ENCODE measurements around the gene PRDM16. TPM values are rescaled to one million over a fixed set of nuclear protein-coding genes. Genes with fewer than 3 reads are reported as not detected.

PRDM16 gene
- polyA plus RNA-seq, 1 of the 3 experiments (the other 2 are of a cell fraction), result not detected

DNA sequence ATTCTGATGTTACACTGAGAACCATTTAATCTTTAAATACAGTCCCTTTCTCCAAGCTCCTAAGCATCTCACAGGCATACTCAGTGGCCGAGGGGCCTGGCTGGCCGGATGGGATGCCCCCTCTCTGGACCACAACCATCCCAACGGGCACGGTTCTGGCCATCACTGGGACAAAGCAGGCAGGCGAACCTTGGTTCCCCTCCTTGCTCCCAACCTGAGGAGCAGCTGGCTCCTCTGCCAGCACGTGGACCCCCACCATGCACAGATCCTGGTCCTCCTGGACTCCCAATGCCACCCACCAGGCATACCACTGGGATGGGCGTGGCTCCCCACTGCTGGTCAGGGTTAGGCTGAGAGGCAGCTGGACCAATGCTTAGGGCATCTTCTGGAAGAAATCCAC is 19.8 kb upstream of the PRDM16 start (continued):
- TF ChIP-seq, protein P1, sequence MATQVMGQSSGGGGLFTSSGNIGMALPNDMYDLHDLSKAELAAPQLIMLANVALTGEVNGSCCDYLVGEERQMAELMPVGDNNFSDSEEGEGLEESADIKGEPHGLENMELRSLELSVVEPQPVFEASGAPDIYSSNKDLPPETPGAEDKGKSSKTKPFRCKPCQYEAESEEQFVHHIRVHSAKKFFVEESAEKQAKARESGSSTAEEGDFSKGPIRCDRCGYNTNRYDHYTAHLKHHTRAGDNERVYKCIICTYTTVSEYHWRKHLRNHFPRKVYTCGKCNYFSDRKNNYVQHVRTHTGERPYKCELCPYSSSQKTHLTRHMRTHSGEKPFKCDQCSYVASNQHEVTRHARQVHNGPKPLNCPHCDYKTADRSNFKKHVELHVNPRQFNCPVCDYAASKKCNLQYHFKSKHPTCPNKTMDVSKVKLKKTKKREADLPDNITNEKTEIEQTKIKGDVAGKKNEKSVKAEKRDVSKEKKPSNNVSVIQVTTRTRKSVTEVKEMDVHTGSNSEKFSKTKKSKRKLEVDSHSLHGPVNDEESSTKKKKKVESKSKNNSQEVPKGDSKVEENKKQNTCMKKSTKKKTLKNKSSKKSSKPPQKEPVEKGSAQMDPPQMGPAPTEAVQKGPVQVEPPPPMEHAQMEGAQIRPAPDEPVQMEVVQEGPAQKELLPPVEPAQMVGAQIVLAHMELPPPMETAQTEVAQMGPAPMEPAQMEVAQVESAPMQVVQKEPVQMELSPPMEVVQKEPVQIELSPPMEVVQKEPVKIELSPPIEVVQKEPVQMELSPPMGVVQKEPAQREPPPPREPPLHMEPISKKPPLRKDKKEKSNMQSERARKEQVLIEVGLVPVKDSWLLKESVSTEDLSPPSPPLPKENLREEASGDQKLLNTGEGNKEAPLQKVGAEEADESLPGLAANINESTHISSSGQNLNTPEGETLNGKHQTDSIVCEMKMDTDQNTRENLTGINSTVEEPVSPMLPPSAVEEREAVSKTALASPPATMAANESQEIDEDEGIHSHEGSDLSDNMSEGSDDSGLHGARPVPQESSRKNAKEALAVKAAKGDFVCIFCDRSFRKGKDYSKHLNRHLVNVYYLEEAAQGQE (IDR thresholded peaks at IDR 0.05; ENCODE audit: low read depth, low read length), result no peak
- no peak for TF ChIP-seq FOXJ3 (CRISPR knock-in tag; IDR thresholded peaks at IDR 0.05)
- TF ChIP-seq GATA2 (CRISPR knock-in tag; IDR thresholded peaks at IDR 0.05), result no peak
- TF ChIP-seq TEAD4 (IDR thresholded peaks at IDR 0.05; ENCODE audit: borderline replicate concordance, insufficient read depth), result no peak
- no peak for TF ChIP-seq GABPA (IDR thresholded peaks at IDR 0.05; ENCODE audit: low read depth)
- TF ChIP-seq, protein P2, sequence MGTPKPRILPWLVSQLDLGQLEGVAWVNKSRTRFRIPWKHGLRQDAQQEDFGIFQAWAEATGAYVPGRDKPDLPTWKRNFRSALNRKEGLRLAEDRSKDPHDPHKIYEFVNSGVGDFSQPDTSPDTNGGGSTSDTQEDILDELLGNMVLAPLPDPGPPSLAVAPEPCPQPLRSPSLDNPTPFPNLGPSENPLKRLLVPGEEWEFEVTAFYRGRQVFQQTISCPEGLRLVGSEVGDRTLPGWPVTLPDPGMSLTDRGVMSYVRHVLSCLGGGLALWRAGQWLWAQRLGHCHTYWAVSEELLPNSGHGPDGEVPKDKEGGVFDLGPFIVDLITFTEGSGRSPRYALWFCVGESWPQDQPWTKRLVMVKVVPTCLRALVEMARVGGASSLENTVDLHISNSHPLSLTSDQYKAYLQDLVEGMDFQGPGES (IDR thresholded peaks at IDR 0.05; ENCODE audit: low read depth, low read length), result no peak

DNA sequence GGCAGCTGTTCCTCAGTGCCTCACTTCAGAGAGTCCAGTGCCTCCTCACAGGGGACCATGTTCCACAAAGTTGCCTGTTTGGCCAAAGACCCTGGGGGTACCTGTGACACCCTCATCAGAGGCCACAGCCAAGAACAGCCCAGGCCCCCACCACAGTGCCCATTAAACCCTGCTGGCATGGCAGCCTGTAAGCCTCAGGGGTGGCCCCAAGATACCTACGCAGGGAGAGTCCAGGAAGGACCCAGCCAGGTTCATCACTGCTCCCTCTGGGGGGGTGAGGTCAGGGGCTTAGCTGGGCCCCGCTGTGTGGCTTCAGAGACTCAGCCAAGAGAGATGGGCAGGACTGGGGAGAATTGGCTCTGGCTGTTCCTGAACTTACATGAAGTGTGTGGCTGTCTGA is 19.1 kb upstream of the PRDM16 start:
- POLR2A ChIA-PET, result no interaction called here
- no peaks in the 10 kb centered on the region for H3K9me2 ChIP-seq
- WGBS (ENCODE audit: low lambda C conversion rate), result 0% methylated on average over 2 of the region's 2 CpGs

More for the DNA sequence above, 19.1 kb upstream of the PRDM16 start:
- Histone ChIP-seq H3K36me3 (replicated peaks in 1 of 2; ENCODE audit: control insufficient read depth in 1 of 2, insufficient read depth in 2 of 2, low read length in 1 of 2) (no peaks in the 10 kb centered on the region), H3K4me1 (ENCODE audit: control insufficient read depth in 1 of 2, insufficient read depth in 2 of 2, low read depth in 1 of 2, low read length in 1 of 2) (no peaks in the 10 kb centered on the region), H3F3A (replicated peaks; ENCODE audit: insufficient read depth) (no peaks in the 10 kb centered on the region), H3K27ac (ENCODE audit: low read depth in 2 of 2, low read length in 1 of 2) (no peak overlapping the region), H2AFZ (ENCODE audit: low read depth) (no peak overlapping the region), H3K9ac (no peak overlapping the region), H3K4me2 (no peak overlapping the region), H3K79me2 (ENCODE audit: insufficient read depth) (no peaks in the 10 kb centered on the region), H3K27me3 (ENCODE audit: insufficient read depth) (no peaks in the 10 kb centered on the region), H3K4me3 (ENCODE audit: low read depth in 2 of 2, low read length in 1 of 2) (no peak overlapping the region), H3K9me3 (no peaks in the 10 kb centered on the region), H4K20me1 (ENCODE audit: insufficient read depth) (no peaks in the 10 kb centered on the region)
- DNase-seq, result no peak
- no peak for TF ChIP-seq GATA2 (CRISPR knock-in tag; IDR thresholded peaks at IDR 0.05)
- no peak for TF ChIP-seq SIN3A (IDR thresholded peaks at IDR 0.05; ENCODE audit: borderline replicate concordance, low read depth, low read length)
- TF ChIP-seq, protein P2 (IDR thresholded peaks at IDR 0.05; ENCODE audit: low read depth, low read length), result no peak
- TF ChIP-seq, protein P3, sequence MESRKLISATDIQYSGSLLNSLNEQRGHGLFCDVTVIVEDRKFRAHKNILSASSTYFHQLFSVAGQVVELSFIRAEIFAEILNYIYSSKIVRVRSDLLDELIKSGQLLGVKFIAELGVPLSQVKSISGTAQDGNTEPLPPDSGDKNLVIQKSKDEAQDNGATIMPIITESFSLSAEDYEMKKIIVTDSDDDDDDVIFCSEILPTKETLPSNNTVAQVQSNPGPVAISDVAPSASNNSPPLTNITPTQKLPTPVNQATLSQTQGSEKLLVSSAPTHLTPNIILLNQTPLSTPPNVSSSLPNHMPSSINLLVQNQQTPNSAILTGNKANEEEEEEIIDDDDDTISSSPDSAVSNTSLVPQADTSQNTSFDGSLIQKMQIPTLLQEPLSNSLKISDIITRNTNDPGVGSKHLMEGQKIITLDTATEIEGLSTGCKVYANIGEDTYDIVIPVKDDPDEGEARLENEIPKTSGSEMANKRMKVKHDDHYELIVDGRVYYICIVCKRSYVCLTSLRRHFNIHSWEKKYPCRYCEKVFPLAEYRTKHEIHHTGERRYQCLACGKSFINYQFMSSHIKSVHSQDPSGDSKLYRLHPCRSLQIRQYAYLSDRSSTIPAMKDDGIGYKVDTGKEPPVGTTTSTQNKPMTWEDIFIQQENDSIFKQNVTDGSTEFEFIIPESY (IDR thresholded peaks at IDR 0.05; ENCODE audit: borderline replicate concordance, low read depth), result no peak
- TF ChIP-seq MEF2A (IDR thresholded peaks at IDR 0.05; ENCODE audit: borderline replicate concordance, low read depth), result no peak
- no peak for TF ChIP-seq YY1 (IDR thresholded peaks at IDR 0.05; ENCODE audit: low read depth)
- no peak for TF ChIP-seq EZH2phosphoT487 (IDR thresholded peaks at IDR 0.05; ENCODE audit: borderline replicate concordance, low read depth)
- no peak for TF ChIP-seq SMC3 (IDR thresholded peaks at IDR 0.05; ENCODE audit: low read depth, low read length)
- no peak for TF ChIP-seq POLR2AphosphoS5 (IDR thresholded peaks at IDR 0.05; ENCODE audit: low read depth, low read length)
- TF ChIP-seq NRF1 (IDR thresholded peaks at IDR 0.05; ENCODE audit: low read depth, low read length), result no peak
- CTCF ChIA-PET, result no interaction called here

Data from SK-N-SH (cell line).